KMS-11 (cell line): Measurements from ENCODE around the gene SRP9.
"Not testable (repeated sequence)": the region's sequence is repeated elsewhere in the genome, so short reads cannot be mapped to it uniquely, and the experiment has no call there.

Experiments used
- H2AFZ ChIP-seq: fragments of 200-600 bp; sonication (generic); 2 replicates; pipeline ENCODE4 v1.6.1; 2016; ENCODE audit warnings: antibody characterized with exemption, mixed run types, low read depth
- H3K27ac ChIP-seq: fragments of 200-600 bp; sonication (generic); 2 replicates; pipeline ENCODE4 v1.6.1; 2016; ENCODE audit warnings: mild to moderate bottlenecking, mixed run types
- H3K27me3 ChIP-seq: fragments of 200-600 bp; sonication (generic); 2 replicates; pipeline ENCODE4 v1.6.1; 2017; ENCODE audit warnings: mild to moderate bottlenecking, low read depth, mixed run types, moderate library complexity; ENCODE audit not compliant: insufficient read depth
- H3K36me3 ChIP-seq: fragments of 200-600 bp; sonication (generic); 2 replicates; pipeline ENCODE4 v1.6.1; 2017; ENCODE audit warnings: mild to moderate bottlenecking, mixed run types; ENCODE audit not compliant: insufficient read depth
- H3K4me1 ChIP-seq: fragments of 200-600 bp; sonication (generic); 2 replicates; pipeline ENCODE4 v1.6.1; 2016; ENCODE audit warnings: mild to moderate bottlenecking, low read depth, mixed run types; ENCODE audit not compliant: poor library complexity, severe bottlenecking
- H3K4me2 ChIP-seq: fragments of 200-600 bp; sonication (generic); 2 replicates; pipeline ENCODE4 v1.7.0; 2016; ENCODE audit warnings: mild to moderate bottlenecking, mixed run types
- H3K4me3 ChIP-seq: fragments of 200-600 bp; sonication (generic); IDR thresholded peaks from 2 replicates; pipeline ENCODE4 v1.6.1; 2017; ENCODE audit warnings: low read depth, low read length, mixed read lengths; ENCODE audit not compliant: insufficient read depth
- H3K79me2 ChIP-seq: fragments of 200-600 bp; sonication (generic); 2 replicates; pipeline ENCODE4 v1.6.1; 2016; ENCODE audit warnings: low read depth, mixed run types; ENCODE audit not compliant: insufficient read depth
- H3K9ac ChIP-seq: fragments of 200-600 bp; sonication (generic); 2 replicates; pipeline ENCODE4 v1.6.1; 2016; ENCODE audit warnings: mild to moderate bottlenecking, mixed run types
- H4K20me1 ChIP-seq: fragments of 200-600 bp; sonication (generic); 2 replicates; pipeline ENCODE4 v1.6.1; 2016; ENCODE audit warnings: mild to moderate bottlenecking, mixed run types; ENCODE audit not compliant: insufficient read depth
- TF ChIP-seq, protein P1 (sequence below): fragments of 200-600 bp; sonication (generic); conservative IDR thresholded peaks from 2 replicates; pipeline ENCODE4 v1.6.1; 2017; ENCODE audit warnings: low read depth, mild to moderate bottlenecking, antibody characterized with exemption, low read length, moderate library complexity, mixed read lengths

SRP9 gene

DNA sequence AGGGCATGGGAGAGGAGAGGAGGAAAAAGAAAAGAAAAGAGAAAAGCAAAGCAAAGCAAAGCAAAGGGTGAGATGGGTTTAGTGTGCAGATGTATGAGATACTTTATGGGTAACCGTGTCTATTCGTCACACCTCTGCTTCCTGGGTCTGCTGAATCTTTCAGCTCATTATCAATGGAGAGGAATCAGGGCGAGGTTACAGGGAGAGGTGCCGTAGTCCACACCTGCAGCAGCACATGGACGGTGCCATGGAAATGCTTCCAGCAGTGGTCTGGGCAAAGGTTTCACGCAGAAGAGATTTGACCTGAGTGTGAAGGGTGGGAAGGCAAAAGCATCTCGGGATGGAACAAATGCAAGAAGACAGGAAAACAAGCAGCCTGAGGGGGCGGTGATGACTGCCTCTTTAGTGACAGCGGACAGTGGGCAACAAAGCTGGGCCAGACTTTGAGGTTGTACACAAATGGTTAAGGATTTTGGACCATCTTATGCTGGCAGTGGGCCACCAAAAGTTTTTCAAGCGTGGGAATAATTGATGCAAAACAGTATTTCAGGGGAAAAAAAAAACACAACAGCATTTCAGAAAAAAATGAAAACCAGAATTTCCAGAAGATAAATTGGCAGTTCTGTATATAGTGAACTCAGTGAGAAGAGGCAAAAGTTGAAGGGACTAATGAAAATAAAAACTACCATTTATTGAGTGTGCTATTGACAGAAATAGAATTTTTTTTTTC is 19.5 kb upstream of the SRP9 start:
- H3K9ac ChIP-seq: no peak overlapping the region
- H3K36me3 ChIP-seq: no peaks in the 10 kb centered on the region
- TF ChIP-seq, protein P1, sequence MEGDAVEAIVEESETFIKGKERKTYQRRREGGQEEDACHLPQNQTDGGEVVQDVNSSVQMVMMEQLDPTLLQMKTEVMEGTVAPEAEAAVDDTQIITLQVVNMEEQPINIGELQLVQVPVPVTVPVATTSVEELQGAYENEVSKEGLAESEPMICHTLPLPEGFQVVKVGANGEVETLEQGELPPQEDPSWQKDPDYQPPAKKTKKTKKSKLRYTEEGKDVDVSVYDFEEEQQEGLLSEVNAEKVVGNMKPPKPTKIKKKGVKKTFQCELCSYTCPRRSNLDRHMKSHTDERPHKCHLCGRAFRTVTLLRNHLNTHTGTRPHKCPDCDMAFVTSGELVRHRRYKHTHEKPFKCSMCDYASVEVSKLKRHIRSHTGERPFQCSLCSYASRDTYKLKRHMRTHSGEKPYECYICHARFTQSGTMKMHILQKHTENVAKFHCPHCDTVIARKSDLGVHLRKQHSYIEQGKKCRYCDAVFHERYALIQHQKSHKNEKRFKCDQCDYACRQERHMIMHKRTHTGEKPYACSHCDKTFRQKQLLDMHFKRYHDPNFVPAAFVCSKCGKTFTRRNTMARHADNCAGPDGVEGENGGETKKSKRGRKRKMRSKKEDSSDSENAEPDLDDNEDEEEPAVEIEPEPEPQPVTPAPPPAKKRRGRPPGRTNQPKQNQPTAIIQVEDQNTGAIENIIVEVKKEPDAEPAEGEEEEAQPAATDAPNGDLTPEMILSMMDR: no peak
- no peak overlapping the region for H3K4me3 ChIP-seq
- no peak overlapping the region for H3K4me2 ChIP-seq
- H3K27ac ChIP-seq: no peak overlapping the region
- peaks cover 12% of the 10 kb centered on the region for H3K4me1 ChIP-seq
- no peak overlapping the region for H2AFZ ChIP-seq
- H3K79me2 ChIP-seq: no peaks in the 10 kb centered on the region
- H3K27me3 ChIP-seq: no peaks in the 10 kb centered on the region
- H4K20me1 ChIP-seq: no peaks in the 10 kb centered on the region

DNA sequence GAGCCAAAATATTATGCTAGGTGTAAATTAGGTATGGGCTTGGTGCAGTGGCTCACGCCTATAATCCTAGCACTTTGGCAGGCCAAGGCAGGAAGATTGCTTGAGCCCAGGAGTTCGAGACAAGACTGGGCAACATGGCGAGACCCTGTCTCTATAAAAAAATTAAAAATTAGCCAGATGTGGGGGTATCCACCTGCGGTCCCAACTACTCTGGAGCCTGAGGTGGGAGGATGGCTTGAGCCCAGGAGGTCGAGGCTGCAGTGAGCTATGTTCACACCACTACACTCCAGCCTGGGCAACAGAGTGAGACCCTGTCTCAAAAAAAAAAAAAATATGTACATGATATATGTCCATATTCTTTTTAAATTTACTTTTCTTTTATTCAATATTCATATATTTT is 17.7 kb upstream of the SRP9 start:
- not testable (repeated sequence) for H3K36me3 ChIP-seq, H2AFZ ChIP-seq, H3K79me2 ChIP-seq, H3K4me3 ChIP-seq, H4K20me1 ChIP-seq, H3K4me2 ChIP-seq, H3K27me3 ChIP-seq, H3K27ac ChIP-seq, H3K9ac ChIP-seq
- peaks cover 16% of the 10 kb centered on the region for H3K4me1 ChIP-seq

DNA sequence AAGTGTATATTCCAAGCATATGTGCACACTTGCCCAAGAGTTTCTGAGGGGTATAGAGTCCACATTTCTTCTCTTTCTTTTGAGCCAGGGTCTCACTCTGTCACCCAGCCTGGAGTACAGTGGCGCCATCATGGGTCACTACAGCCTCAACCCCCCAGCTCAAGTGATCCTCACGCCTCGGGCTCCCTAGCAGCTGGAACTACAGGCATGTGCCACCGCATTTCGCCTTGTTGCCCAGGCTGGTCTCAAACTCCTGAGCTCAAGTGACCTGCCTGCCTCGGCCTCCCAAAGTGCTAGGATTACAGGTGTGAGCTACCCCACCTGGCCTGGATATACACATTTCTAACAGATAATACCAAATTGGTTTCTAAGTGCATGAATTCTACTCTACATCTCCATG is 17.1 kb upstream of the SRP9 start:
- Histone ChIP-seq H3K36me3 (no peaks in the 10 kb centered on the region), H3K27ac (no peak overlapping the region), H3K79me2 (no peaks in the 10 kb centered on the region)

DNA sequence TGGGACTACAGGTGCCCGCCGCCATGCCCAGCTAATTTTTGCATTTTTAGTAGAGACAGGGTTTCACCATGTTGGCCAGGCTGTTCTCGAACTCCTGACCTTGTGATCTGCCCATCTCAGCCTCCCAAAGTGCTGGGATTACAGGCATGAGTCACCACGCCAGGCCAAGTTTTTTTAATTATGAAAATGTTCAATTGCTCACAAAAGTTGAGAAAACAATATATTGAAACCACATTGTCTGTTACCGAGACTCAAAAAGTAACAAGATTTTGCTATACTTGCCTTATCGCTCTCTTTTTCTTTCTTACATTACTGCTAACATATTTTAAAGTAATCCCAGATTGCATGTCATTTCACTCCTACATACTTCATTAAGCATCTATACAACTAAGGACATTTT is 16.2 kb upstream of the SRP9 start:
- not testable (repeated sequence) for H3K79me2 ChIP-seq, H3K27ac ChIP-seq, H3K27me3 ChIP-seq, H3K4me2 ChIP-seq, H3K36me3 ChIP-seq, H2AFZ ChIP-seq, H3K9ac ChIP-seq, H3K4me3 ChIP-seq, H4K20me1 ChIP-seq
- peaks cover 13% of the 10 kb centered on the region for H3K4me1 ChIP-seq

More for the DNA sequence above, 17.1 kb upstream of the SRP9 start:
- H2AFZ ChIP-seq: no peak overlapping the region
- H3K4me1 ChIP-seq: peaks cover 10% of the 10 kb centered on the region
- TF ChIP-seq, protein P1: no peak
- no peaks in the 10 kb centered on the region for H4K20me1 ChIP-seq
- H3K9ac ChIP-seq: no peak overlapping the region
- no peaks in the 10 kb centered on the region for H3K27me3 ChIP-seq
- no peak overlapping the region for H3K4me2 ChIP-seq
- H3K4me3 ChIP-seq: no peak overlapping the region

DNA sequence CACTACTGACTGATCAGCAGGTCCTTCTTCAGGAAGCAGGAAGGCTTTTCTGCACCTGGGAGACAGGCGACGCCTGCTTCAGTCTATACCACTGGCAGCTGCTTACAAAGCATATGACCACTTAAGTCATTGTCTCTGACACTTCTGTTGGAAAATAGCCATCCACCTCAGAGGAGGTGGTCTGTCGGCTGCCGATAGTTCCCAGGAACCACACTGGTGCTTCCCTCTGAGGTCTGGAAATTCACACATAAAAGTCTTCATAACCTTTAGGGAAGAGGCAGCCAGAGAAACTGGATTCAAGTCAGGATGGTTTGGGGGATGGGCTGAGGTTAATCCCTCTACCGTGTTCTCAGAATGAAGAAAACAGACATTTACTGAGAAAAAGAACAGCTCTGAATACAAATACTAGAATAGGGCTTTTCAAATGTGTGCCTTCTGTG is 15.6 kb upstream of the SRP9 start:
- Histone ChIP-seq H3K4me3 (no peak overlapping the region), H3K4me2 (no peak overlapping the region), H3K79me2 (no peaks in the 10 kb centered on the region), H2AFZ (no peak overlapping the region), H3K27me3 (no peaks in the 10 kb centered on the region), H3K36me3 (no peaks in the 10 kb centered on the region), H4K20me1 (no peaks in the 10 kb centered on the region), H3K9ac (no peak overlapping the region), H3K27ac (no peak overlapping the region), H3K4me1 (peaks cover 19% of the 10 kb centered on the region)
- TF ChIP-seq, protein P1: no peak
